Germinal center (tissue), 1 donor: ENCODE data around the gene NEO1.
"Not testable (repeated sequence)": the region's sequence is repeated elsewhere in the genome, so short reads cannot be mapped to it uniquely, and the experiment has no call there.

Experiments used
- DNase-seq: peaks from one replicate; pipeline ENCODE4 v3.0.0; 2012; ENCODE audit warnings: mixed read lengths, low spot score

Gene NEO1

DNA sequence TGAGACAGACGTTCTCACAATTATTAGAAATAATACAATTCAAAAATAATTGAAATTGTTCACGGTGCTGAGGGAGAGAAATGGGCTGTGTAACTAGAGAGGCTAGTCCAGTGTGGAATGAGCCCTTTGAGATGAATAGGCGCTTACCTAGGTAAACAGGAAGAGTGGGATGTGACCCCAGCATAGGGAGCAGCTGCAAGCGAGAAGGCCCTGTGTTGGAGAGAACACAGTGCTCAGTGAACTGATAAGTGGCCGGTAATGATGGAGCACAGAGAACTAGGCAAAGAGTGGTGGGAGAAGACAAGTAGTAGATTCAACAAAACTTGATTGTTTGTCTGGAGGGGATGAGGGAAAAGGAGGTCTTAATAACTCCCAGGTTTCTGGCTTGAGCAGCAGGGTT is 212.6 kb downstream of the NEO1 start:
- no peak for DNase-seq

GRCh38 chr15:73265536-73266153 is 213.4 kb downstream of the NEO1 start:
- DNase-seq, result peak; percentile 55

GRCh38 chr15:73268457-73268856 is 216.2 kb downstream of the NEO1 start:
- no peak for DNase-seq

GRCh38 chr15:73270366-73271097 is 218.3 kb downstream of the NEO1 start:
- DNase-seq, result no peak

GRCh38 chr15:73273181-73274002 is 221.1 kb downstream of the NEO1 start:
- peak; percentile 45 for DNase-seq

- no peak for DNase-seq
These were observed 223.6 kb downstream of the NEO1 start for GRCh38 chr15:73275862-73276261.

GRCh38 chr15:73282567-73283365 is 230.5 kb downstream of the NEO1 start:
- no peak for DNase-seq

DNA sequence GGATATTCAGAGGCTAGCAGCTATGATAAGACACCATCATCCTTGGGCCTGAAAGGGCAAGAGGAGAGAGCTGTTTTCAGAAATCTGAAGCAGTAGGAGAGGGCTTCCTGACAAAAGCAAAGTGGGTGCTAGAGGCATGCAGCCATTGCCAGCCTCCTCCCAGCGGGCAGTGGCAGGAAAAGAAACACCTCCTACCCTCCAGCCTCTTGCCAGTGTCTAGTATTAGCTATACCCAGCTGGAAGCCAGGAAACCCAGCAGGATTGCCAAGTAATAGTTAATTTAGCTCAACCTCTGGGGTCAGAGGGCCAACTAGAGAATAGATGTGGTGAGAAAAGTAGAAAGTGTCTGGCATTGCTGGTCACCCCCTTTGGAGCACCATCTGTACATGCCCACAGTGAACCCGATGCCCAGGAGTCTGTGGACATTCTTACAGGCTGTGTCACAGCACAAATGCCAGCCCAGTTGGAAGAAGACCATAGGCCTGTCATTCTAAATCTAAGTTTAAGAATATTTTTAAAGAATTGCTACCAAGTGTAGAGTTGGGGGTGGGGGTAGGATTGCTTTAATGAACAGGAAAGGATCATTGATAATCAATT is 231.2 kb downstream of the NEO1 start:
- DNase-seq, result no peak

GRCh38 chr15:73284090-73284716 is 231.9 kb downstream of the NEO1 start:
- peak; percentile 13 for DNase-seq

GRCh38 chr15:73286311-73286710 is 234.0 kb downstream of the NEO1 start:
- no peak for DNase-seq

DNA sequence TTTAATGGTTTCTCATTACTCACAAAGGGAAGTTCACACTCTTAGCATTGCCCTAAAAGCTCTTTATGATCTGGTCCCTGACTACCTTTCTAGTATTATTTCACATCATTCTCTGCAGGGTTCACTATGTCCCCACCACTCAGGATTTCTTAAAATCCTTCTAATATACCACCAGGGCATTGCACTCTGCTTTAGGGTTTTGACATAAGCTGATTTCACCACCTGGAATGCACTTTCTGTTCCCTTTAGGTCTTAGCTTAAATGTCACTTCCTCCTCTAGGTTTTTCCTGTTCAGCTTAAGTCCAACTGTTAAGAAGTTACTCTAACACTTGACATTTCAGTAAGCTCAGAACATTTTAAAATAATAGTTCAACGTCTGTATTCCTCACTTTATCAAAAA is 234.8 kb downstream of the NEO1 start:
- no peak for DNase-seq

GRCh38 chr15:73291441-73291840 is 239.2 kb downstream of the NEO1 start:
- DNase-seq, result no peak

- DNase-seq, result no peak
These were observed 241.5 kb downstream of the NEO1 start for GRCh38 chr15:73293773-73294172.

- no peak for DNase-seq
These were observed 243.5 kb downstream of the NEO1 start for GRCh38 chr15:73295630-73296286.

GRCh38 chr15:73296609-73297353 is 244.5 kb downstream of the NEO1 start:
- no peak for DNase-seq

- DNase-seq, result no peak
These were observed 246.4 kb downstream of the NEO1 start for GRCh38 chr15:73298522-73299245.

GRCh38 chr15:73300286-73300685 is 248.0 kb downstream of the NEO1 start:
- not testable (repeated sequence) for DNase-seq

GRCh38 chr15:73303636-73304035 is 251.4 kb downstream of the NEO1 start:
- no peak for DNase-seq
